Osteoblast (primary cell): ENCODE measurements around the gene LAMA4. TPM values are rescaled to one million over a fixed set of nuclear protein-coding genes. Genes with fewer than 3 reads are reported as not detected.

Source experiments
- DNase-seq: peaks from one replicate; pipeline ENCODE4 v3.0.0; 2011; ENCODE audit warnings: low spot score, mixed read lengths; ENCODE audit not compliant: insufficient read length; ENCODE audit errors: missing footprints
- H2AFZ ChIP-seq: 2 replicates; pipeline ENCODE4 v1.6.0; 2011; ENCODE audit warnings: mild to moderate bottlenecking, low read length
- H3K27ac ChIP-seq: 2 replicates; pipeline ENCODE4 v1.5.1; 2011; ENCODE audit warnings: mild to moderate bottlenecking, low read depth, low read length, moderate library complexity
- H3K27me3 ChIP-seq: 2 replicates; pipeline ENCODE4 v1.6.0; 2012; ENCODE audit warnings: mild to moderate bottlenecking, control low read depth, inconsistent platforms, low read length, moderate library complexity; ENCODE audit not compliant: insufficient read depth
- H3K36me3 ChIP-seq: 2 replicates; pipeline ENCODE4 v1.5.1; 2011; ENCODE audit warnings: mild to moderate bottlenecking, low read length, control low read depth, moderate library complexity; ENCODE audit not compliant: insufficient read depth
- H3K4me1 ChIP-seq: 2 replicates; pipeline ENCODE4 v1.5.1; 2011; ENCODE audit warnings: mild to moderate bottlenecking, low read length, control low read depth, moderate library complexity; ENCODE audit not compliant: insufficient read depth
- H3K4me2 ChIP-seq: 2 replicates; pipeline ENCODE4 v1.6.0; 2011; ENCODE audit warnings: mild to moderate bottlenecking, low read length; ENCODE audit not compliant: insufficient read depth
- H3K4me3 ChIP-seq: fragments of 200-600 bp; sonication (generic); 3 replicates; pipeline ENCODE4 v1.5.1; 2012; ENCODE audit warnings: mild to moderate bottlenecking, low read length, inconsistent platforms; ENCODE audit not compliant: insufficient read depth
- H3K79me2 ChIP-seq: 2 replicates; pipeline ENCODE4 v1.6.0; 2012; ENCODE audit warnings: mild to moderate bottlenecking, low read length, control low read depth, inconsistent platforms; ENCODE audit not compliant: insufficient read depth
- H3K9me3 ChIP-seq: 2 replicates; pipeline ENCODE4 v1.5.1; 2011; ENCODE audit warnings: low read depth, low read length, control low read depth
- H4K20me1 ChIP-seq: 2 replicates; pipeline ENCODE4 v1.6.0; 2012; ENCODE audit warnings: mild to moderate bottlenecking, low read length, control low read depth; ENCODE audit not compliant: insufficient read depth
- total RNA-seq: library from RNA; depleted of rRNA; stranded (reverse); fragments of >200 nt; gene quantifications from 2 replicates; pipeline ENCODE4 v1.2.3, GENCODE V29; 2012
- TF ChIP-seq, protein P1 (sequence below): IDR thresholded peaks from 2 replicates; pipeline ENCODE4 v1.5.1; 2011; ENCODE audit warnings: mild to moderate bottlenecking, low read depth, low read length, moderate library complexity; ENCODE audit errors: extremely low read depth

The LAMA4 gene
- total RNA-seq, 1 donor, result 260 TPM

DNA sequence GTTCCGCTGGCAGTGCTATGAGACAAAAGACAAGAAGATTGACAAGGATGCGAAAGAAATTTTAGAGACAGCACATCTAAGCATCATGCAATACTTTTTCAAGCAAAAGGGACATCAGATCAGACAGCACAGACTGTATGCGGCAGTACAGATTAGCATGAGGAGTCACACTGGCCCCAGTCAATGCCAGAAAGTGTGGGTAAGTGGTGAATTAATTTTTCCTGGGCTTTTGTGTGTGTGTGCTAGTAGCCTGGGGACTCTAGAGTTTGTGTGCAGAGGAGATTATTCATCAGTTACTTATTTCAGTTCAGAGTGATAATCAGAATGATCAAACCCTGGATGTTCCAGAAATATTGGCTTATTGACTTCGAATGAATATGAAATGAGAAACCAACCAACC lies 47.2 kb downstream of the LAMA4 start:
- no peak overlapping the region for H3K4me3 ChIP-seq
- no peaks in the 10 kb centered on the region for H3K9me3 ChIP-seq
- peaks cover 55% of the 10 kb centered on the region for H3K36me3 ChIP-seq
- no peaks in the 10 kb centered on the region for H3K79me2 ChIP-seq
- H3K4me2 ChIP-seq, result no peak overlapping the region
- H2AFZ ChIP-seq, result no peak overlapping the region
- no peaks in the 10 kb centered on the region for H4K20me1 ChIP-seq
- TF ChIP-seq, protein P1, sequence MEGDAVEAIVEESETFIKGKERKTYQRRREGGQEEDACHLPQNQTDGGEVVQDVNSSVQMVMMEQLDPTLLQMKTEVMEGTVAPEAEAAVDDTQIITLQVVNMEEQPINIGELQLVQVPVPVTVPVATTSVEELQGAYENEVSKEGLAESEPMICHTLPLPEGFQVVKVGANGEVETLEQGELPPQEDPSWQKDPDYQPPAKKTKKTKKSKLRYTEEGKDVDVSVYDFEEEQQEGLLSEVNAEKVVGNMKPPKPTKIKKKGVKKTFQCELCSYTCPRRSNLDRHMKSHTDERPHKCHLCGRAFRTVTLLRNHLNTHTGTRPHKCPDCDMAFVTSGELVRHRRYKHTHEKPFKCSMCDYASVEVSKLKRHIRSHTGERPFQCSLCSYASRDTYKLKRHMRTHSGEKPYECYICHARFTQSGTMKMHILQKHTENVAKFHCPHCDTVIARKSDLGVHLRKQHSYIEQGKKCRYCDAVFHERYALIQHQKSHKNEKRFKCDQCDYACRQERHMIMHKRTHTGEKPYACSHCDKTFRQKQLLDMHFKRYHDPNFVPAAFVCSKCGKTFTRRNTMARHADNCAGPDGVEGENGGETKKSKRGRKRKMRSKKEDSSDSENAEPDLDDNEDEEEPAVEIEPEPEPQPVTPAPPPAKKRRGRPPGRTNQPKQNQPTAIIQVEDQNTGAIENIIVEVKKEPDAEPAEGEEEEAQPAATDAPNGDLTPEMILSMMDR, result no peak
- no peaks in the 10 kb centered on the region for H3K27me3 ChIP-seq
- no peak for DNase-seq
- peaks cover 58% of the 10 kb centered on the region for H3K4me1 ChIP-seq
- H3K27ac ChIP-seq, result peak overlapping the region; percentile 19

DNA sequence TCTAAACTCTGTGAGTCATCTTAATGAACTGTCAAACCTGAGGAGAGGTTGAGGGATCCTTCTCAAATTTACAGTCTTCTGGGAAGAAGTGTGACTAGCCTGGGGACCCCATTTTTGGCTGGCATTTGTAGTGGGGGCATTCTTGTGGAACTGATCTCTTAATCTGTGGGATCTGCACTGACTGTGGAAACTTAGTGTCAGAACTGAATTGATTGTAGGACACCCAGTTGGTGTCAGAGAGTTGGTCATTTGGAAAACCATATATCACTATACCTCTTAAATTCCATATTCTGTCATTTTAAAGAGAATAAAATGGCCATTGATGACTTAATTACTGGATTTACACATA lies 48.3 kb downstream of the LAMA4 start:
- no peak for DNase-seq
- no peak overlapping the region for H2AFZ ChIP-seq
- no peaks in the 10 kb centered on the region for H4K20me1 ChIP-seq
- no peak overlapping the region for H3K4me3 ChIP-seq
- peaks cover 60% of the 10 kb centered on the region for H3K4me1 ChIP-seq
- no peaks in the 10 kb centered on the region for H3K9me3 ChIP-seq
- peaks cover 55% of the 10 kb centered on the region for H3K36me3 ChIP-seq
- H3K79me2 ChIP-seq, result no peaks in the 10 kb centered on the region
- peak overlapping the region; percentile 34 for H3K4me2 ChIP-seq
- H3K27me3 ChIP-seq, result no peaks in the 10 kb centered on the region
- TF ChIP-seq, protein P1, result no peak
- H3K27ac ChIP-seq, result peak overlapping the region; percentile 97

DNA sequence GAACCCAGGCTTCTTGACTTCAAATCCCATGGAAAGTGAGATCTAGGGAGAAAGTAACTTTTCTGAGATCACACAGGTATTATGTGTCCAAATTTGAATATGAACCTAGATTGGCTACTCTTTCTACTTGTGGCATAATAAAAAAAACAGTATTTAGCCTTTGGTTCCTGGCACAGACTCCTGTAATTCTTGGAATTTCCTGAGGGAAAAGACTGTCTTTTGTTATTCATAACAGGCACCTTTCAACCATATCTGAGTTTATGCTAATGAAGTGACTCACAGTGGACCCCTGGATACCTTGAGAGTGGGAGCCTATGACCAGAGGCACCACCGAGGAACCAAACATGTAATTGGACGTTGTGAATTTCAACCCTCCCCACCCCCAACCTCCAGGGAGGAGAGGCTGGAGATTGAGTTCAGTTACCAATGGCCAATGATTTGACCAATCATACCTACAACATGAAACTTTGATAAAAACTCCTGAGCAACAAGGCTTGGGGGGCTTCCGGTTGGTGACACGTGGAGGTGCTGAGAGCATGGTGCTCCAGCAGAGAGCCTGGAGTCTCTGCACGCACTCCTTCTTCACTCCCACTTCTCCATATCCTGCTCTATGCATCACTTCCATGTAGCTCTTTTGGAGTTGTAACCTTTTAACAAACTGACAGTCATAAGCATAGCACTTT lies 48.8 kb downstream of the LAMA4 start:
- Histone ChIP-seq H2AFZ (no peak overlapping the region), H3K9me3 (no peaks in the 10 kb centered on the region), H3K27me3 (no peaks in the 10 kb centered on the region), H3K4me1 (peaks cover 60% of the 10 kb centered on the region), H3K27ac (peak overlapping the region; percentile 97), H3K36me3 (peaks cover 54% of the 10 kb centered on the region), H3K4me3 (no peak overlapping the region), H3K79me2 (no peaks in the 10 kb centered on the region), H3K4me2 (peak overlapping the region; percentile 34), H4K20me1 (no peaks in the 10 kb centered on the region)
- TF ChIP-seq, protein P1, result no peak
- no peak for DNase-seq

DNA sequence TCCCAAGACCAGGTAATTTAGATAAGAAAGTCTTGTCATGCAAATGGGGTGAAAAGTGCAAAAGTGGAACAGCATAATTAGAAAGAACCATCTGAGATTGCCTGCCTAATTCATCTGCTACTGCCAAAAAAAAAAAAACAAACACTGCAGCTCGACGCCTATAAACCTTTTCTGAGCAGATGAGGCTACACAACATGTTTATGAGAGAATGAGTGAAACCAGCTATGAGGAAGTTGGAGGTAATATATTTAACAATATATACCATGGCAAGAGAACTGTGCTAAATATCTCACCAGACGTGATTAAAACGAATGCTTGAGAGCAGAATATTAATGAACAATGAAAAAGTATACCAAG lies 50.0 kb downstream of the LAMA4 start:
- Histone ChIP-seq H3K9me3 (no peaks in the 10 kb centered on the region), H3K79me2 (no peaks in the 10 kb centered on the region), H3K4me3 (no peak overlapping the region), H4K20me1 (no peaks in the 10 kb centered on the region), H2AFZ (no peak overlapping the region), H3K27ac (peak overlapping the region; percentile 97), H3K36me3 (peaks cover 56% of the 10 kb centered on the region), H3K4me2 (peak overlapping the region; percentile 69), H3K27me3 (no peaks in the 10 kb centered on the region), H3K4me1 (peaks cover 60% of the 10 kb centered on the region)
- no peak for DNase-seq
- TF ChIP-seq, protein P1, result no peak
